Heart right ventricle (tissue), 16 donors: ENCODE measurements around the gene FARP1. TPM values are rescaled to one million over a fixed set of nuclear protein-coding genes. Genes with fewer than 3 reads are reported as not detected.
A peak's percentile ranks its signal among the peaks of the same experiment; 100 is the strongest.

ENCODE experiments used
- ATAC-seq, 8 donors: fragments of 200-7000 bp; cut with Tn5 transposase; one replicate each; pipeline ENCODE4 v1.9.1; 2020; ENCODE audit warnings: mild to moderate bottlenecking in 8 of 8, moderate library complexity in 8 of 8, moderate number of reproducible peaks in 1 of 8
- DNase-seq, 2 donors: peaks; one replicate each; pipeline ENCODE4 v3.0.0-alpha.2; 2020
- H3K27ac ChIP-seq, 10 donors: fragments of 200-600 bp; sonication (generic) in 2 of 10; one replicate each; pipeline versions ENCODE4 v1.5.0 to v1.8.0; 2020 to 2022; ENCODE audit warnings: mild to moderate bottlenecking in 3 of 10
- H3K27me3 ChIP-seq, 7 donors: fragments of 200-600 bp; one replicate each; pipeline ENCODE4 v1.8.0; 2021 to 2022; ENCODE audit warnings: mild to moderate bottlenecking in 2 of 7
- H3K36me3 ChIP-seq, 9 donors: fragments of 200-600 bp; sonication (generic) in 1 of 9; one replicate each; pipeline versions ENCODE4 v1.5.0 to v1.8.0; 2020 to 2022; ENCODE audit warnings: mild to moderate bottlenecking in 2 of 9
- H3K4me1 ChIP-seq, 9 donors: fragments of 200-600 bp; sonication (generic) in 1 of 9; one replicate each; pipeline versions ENCODE4 v1.5.0 to v1.8.0; 2020 to 2022; ENCODE audit warnings: mild to moderate bottlenecking in 4 of 9
- H3K4me3 ChIP-seq, 10 donors: fragments of 200-600 bp; sonication (generic) in 2 of 10; one replicate each; pipeline versions ENCODE4 v1.5.0 to v1.8.0; 2020 to 2022; ENCODE audit warnings: mild to moderate bottlenecking in 7 of 10, moderate library complexity in 2 of 10
- H3K9me3 ChIP-seq, 11 donors: fragments of 200-600 bp in 10 of 11; sonication (generic) in 2 of 11; one replicate each; pipeline versions ENCODE4 v1.5.0 to v1.8.0; 2013 to 2022; ENCODE audit warnings: mild to moderate bottlenecking in 2 of 11, control low read depth in 1 of 11, moderate library complexity in 1 of 11
- WGBS, 2 donors: extraction: QIAGEN DNeasy Blood & Tissue Kit; methylation state at CpG; one replicate each; pipeline ENCODE4 v1.1.7; 2013; ENCODE audit warnings: inconsistent platforms in 1 of 2; 5-methylcytosine and 5-hydroxymethylcytosine counted together
- intact Hi-C, 10 donors: fragments of 100-400 bp; cut with DNase I; formaldehyde crosslinking; loops; one replicate each; pipeline versions ENCODE4 v1.11.1 to v1.14.2; 2022
- polyA plus RNA-seq, 2 donors: library from polyadenylated mRNA; stranded (reverse); fragments of 200-250 nt; gene quantifications; one replicate each; pipeline ENCODE4 v1.2.3, GENCODE V29; 2013
- total RNA-seq, 10 donors: library from RNA; stranded (reverse); fragmentation: NEBNext Ultra II Directional in 3 of 10; extraction: Animal tissue kit (Norgen Biotek cat#: 25700) in 3 of 10; gene quantifications; one replicate each; pipeline versions ENCODE4 v1.2.1 to v1.2.4, GENCODE V29; 2021 to 2023
- TF ChIP-seq, protein P1 (sequence below), 9 donors: fragments of 200-600 bp; sonication (generic) in 2 of 9; IDR thresholded peaks; one replicate each; pipeline versions ENCODE4 v1.5.0 to v1.8.0; 2021 to 2022; ENCODE audit warnings: antibody characterized with exemption in 9 of 9, mild to moderate bottlenecking in 5 of 9, moderate library complexity in 1 of 9
- donor health status: Arrhythmogenic right ventricular cardiomyopathy.
- donor health status: ischemic (EF 13 %, LVEDD 7.1; RV severe dilation, severe dysfunction).
- donor health status: healthy with polysubstance abuse.
- donor health status: DM: no; HTN: yes; CAD: no.
- donor health status: DM: no; HTN: no; CAD: no.
- donor health status: ischemic (EF 25% LVEDD 6.9; RV normal size, moderate dysfunction).
- donor health status: ischemic (EF 25% LVEDD 5.7; RV mildly dilated, moderate dysfunction).
- donor health status: healthy.
- donor health status: DM: yes; HTN: yes; CAD: no.
- donor health status: Ischemic cardiomyopathy.
- donor health status: ischemic (EF 35%, LVEDD 5.7; RV mildly dilated, moderate dysfunction).
- donor health status: nonischemic (EF 11% LVEDD 7.7; RV severe dilation, severe dysfunction).
- donor health status: DM: yes; HTN: yes; CAD: no.
- donor health status: PGD.
- donor health status: ischemic (EF 29% LVEDD 5.4; RV normal size, mild dysfunction).
- donor health status: nonischemic (EF 23%, LVEDD 6.1; RV moderate dilation, normal function).

The FARP1 gene
- total and polyA plus RNA-seq, 12 donors, result 6.9 to 72.9 (median 17.1) TPM

DNA sequence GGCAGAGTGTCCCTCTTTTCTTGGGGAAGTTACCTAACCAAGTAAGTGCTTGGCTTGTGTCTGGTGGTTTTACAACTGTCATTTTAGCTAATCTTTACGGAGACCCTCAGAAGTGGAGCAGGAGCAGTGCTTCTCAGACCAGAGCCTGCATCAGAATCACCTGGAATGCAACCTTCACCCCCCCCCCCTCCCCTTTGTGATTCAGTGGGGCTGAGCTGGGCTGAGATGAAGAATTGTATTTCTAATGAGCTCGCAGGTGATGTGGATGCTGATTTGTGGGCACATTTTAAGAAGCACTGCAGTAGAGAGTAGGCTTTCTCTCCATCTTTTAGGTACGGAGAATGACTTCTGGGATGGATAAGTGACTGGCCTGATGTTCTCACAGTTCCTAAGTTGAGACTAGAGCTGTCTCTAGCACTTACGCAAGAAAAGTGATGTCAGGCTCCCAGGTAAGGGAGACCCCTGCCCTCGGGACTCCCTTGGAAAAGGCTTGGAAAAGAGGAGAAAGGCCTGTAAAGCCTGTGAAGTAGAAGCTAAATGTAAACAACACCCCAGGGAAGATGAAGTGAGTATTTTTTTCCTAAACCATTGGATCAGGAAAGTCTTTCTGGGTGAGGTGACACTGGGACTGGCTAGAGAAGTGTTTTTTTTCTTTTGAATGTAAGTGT lies 57.5 kb downstream of the FARP1 start:
- no peak for DNase-seq
- Histone ChIP-seq H3K36me3 (no peaks in the 10 kb centered on the region), H3K27ac (no peak overlapping the region), H3K27me3 (no peaks in the 10 kb centered on the region), H3K4me3 (no peak overlapping the region), H3K4me1 (peaks cover 0 to 16% (median 0%) of the 10 kb centered on the region in 9 donors), H3K9me3 (peaks cover 0 to 19% (median 6%) of the 10 kb centered on the region in 11 donors)
- ATAC-seq, result no peak
- TF ChIP-seq, protein P1, sequence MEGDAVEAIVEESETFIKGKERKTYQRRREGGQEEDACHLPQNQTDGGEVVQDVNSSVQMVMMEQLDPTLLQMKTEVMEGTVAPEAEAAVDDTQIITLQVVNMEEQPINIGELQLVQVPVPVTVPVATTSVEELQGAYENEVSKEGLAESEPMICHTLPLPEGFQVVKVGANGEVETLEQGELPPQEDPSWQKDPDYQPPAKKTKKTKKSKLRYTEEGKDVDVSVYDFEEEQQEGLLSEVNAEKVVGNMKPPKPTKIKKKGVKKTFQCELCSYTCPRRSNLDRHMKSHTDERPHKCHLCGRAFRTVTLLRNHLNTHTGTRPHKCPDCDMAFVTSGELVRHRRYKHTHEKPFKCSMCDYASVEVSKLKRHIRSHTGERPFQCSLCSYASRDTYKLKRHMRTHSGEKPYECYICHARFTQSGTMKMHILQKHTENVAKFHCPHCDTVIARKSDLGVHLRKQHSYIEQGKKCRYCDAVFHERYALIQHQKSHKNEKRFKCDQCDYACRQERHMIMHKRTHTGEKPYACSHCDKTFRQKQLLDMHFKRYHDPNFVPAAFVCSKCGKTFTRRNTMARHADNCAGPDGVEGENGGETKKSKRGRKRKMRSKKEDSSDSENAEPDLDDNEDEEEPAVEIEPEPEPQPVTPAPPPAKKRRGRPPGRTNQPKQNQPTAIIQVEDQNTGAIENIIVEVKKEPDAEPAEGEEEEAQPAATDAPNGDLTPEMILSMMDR (IDR thresholded peaks at IDR 0.05), result no peak
- intact Hi-C loops, result no loop called here
- WGBS, 2 donors, result 91 to 95% methylated on average over 5 of the region's 5 CpGs

DNA sequence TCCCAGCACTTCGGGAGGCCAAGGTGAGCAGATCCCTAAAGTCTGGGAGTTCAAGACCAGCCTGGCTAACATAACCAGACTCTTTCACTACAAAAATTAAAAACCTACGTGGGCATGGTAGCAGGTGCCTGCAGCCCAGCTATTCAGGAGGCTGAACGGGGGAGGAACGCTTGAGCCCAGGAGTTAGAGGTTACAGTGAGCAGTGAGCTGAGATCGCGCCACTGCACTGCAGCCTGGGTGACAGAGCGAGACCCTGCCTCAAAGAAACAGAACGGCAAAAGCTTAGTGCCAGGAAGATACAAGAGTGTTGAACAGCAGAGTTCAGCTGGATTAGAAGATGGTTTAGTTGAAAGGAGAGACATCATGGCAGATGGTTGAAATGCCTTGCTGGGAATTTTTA lies 58.3 kb downstream of the FARP1 start:
- Histone ChIP-seq H3K36me3 (no peaks in the 10 kb centered on the region), H3K27me3 (no peaks in the 10 kb centered on the region), H3K4me1 (peaks cover 0 to 16% (median 0%) of the 10 kb centered on the region in 9 donors), H3K4me3 (no peak overlapping the region), H3K27ac (no peak overlapping the region), H3K9me3 (peaks cover 0 to 28% (median 13%) of the 10 kb centered on the region in 11 donors)
- 93 to 96% methylated on average over 8 of the region's 8 CpGs for WGBS, 2 donors
- intact Hi-C loops, result no loop called here
- ATAC-seq, result no peak
- TF ChIP-seq, protein P1 (IDR thresholded peaks at IDR 0.05), result no peak
- DNase-seq, result no peak

DNA sequence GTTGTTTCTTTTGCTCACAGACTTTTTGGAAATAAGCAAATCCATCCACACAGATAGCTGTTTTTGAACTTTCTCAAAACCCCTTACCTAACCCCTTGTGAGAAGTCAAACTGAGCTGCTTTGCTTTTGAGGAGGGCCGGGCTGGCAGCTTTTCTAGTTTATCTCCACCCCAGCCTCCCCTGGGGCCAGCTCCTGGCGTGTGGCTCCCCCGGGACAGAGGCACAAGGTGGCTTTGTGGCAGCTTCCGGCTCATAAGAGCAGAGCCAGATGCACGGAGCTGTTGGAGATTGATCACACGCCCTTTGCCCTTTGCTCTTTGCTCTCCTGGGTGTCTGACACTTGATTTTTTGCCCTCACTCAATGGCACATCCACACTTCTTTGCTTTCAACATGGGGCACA lies 59.1 kb downstream of the FARP1 start:
- intact Hi-C loops, result no loop called here
- H3K9me3 ChIP-seq, result peaks cover 0 to 30% (median 15%) of the 10 kb centered on the region in 11 donors
- DNase-seq, result peak in 1 of 2 donors; percentile 28
- peaks cover 0 to 23% (median under 1%) of the 10 kb centered on the region in 9 donors for H3K4me1 ChIP-seq
- ATAC-seq, result peak in 1 of 8 donors; percentile 45
- no peaks in the 10 kb centered on the region for H3K36me3 ChIP-seq
- H3K27me3 ChIP-seq, result no peaks in the 10 kb centered on the region
- no peak overlapping the region for H3K4me3 ChIP-seq
- 62 to 63% methylated on average over 6 of the region's 6 CpGs for WGBS, 2 donors
- no peak overlapping the region for H3K27ac ChIP-seq
- TF ChIP-seq, protein P1 (IDR thresholded peaks at IDR 0.05), result no peak

DNA sequence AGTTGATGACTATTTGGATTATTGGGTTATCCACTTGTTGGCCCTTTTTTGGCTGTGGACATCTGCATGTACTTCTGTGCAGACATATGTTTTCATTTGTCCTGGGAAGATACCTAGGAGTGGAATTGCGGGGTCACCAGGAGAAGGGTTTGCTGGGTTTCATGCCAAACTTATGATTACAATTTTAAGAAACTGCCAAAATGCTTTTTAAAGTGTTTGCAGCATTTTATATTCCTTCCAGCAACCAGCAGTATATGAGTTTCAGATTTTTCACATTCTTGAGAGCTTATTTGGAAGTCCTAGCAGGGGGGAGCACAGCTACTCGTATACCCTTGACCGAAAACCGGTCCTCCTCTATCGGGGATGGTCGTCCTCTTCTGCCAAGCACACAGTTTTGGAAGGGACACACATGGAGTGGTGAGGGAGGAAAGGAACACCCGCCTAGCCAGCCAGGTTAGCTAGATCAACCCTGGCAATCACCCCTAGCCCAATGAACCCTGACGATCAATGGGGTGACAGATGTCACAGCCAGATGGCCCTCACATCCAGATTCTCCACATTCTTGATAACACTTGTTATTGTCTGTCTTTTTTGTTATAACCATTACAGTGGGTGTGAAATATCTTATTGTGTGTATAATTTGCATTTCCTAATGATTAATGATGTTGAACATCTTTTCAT lies 60.9 kb downstream of the FARP1 start:
- H3K4me1 ChIP-seq, result peaks cover 0 to 29% (median 6%) of the 10 kb centered on the region in 9 donors
- no peak overlapping the region for H3K27ac ChIP-seq
- ATAC-seq (no peak), DNase-seq (no peak)
- intact Hi-C loops, result no loop called here
- TF ChIP-seq, protein P1 (IDR thresholded peaks at IDR 0.05), result no peak
- H3K27me3 ChIP-seq, result no peaks in the 10 kb centered on the region
- H3K36me3 ChIP-seq, result no peaks in the 10 kb centered on the region
- no peak overlapping the region for H3K4me3 ChIP-seq
- 78 to 90% methylated on average over 8 of the region's 8 CpGs for WGBS, 2 donors
- H3K9me3 ChIP-seq, result peaks cover 0 to 30% (median 15%) of the 10 kb centered on the region in 11 donors
